HepG2 (cell line): ENCODE measurements around the gene TMEM167B. TPM values are rescaled to one million over a fixed set of nuclear protein-coding genes. Genes with fewer than 3 reads are reported as not detected.
A peak's percentile ranks its signal among the peaks of the same experiment; 100 is the strongest.

Experiments
- ATAC-seq: fragments of 200-7000 bp; cut with Tn5 transposase; 3 replicates; pipeline ENCODE4 v1.9.1; 2020; ENCODE audit warnings: mild to moderate bottlenecking, moderate library complexity
- BruUV-seq: library from RNA; stranded (reverse); fragments of 400-500 nt; replicated peaks from 2 replicates; lab custom pipeline; 2021; lab: Mats Ljungman, UMichigan
- CTCF ChIA-PET: fragments of 300-600 bp; formaldehyde crosslinking; extraction: SDS; loops from one replicate; lab custom pipeline; 2021; ENCODE audit warnings: low total read pairs, inconsistent platforms, low intra/inter-chr PET ratio; lab: Yijun Ruan, JAX
- POLR2A ChIA-PET: fragments of 350-600 bp; sonication (Branson Sonifier 250); formaldehyde crosslinking; loops from one replicate; lab custom pipeline; 2020; ENCODE audit warnings: antibody characterized with exemption, inconsistent platforms; lab: Yijun Ruan, JAX
- DNase-seq: peaks from one replicate; pipeline ENCODE4 v3.0.0-alpha.2; 2015; ENCODE audit warnings: low spot score
- FAIRE-seq: peaks from 3 replicates; lab custom pipeline; 2011; peaks lifted over from hg19 to GRCh38; lab: Jason Lieb, UNC
- H2AFZ ChIP-seq: one replicate; pipeline ENCODE4 v1.6.1; 2011; ENCODE audit warnings: low read length, inconsistent platforms
- H3K27ac ChIP-seq: fragments of 300-600 bp; 3 replicates; pipeline ENCODE4 v1.8.0; 2011; ENCODE audit warnings: mixed run types, mild to moderate bottlenecking, mixed read lengths, low read length, inconsistent platforms; ENCODE audit not compliant: insufficient read depth; ENCODE audit errors: extremely low read length
- H3K27me3 ChIP-seq, 2 experiments: fragments of 200-600 bp in 1 of 2; 2 replicates in 1 of 2; 3 replicates in 1 of 2; pipeline versions ENCODE4 v1.6.0 to v1.8.0; 2011; ENCODE audit warnings: low read length in 2 of 2, mild to moderate bottlenecking in 2 of 2, moderate library complexity in 2 of 2, inconsistent platforms in 1 of 2; ENCODE audit not compliant: insufficient read depth in 2 of 2, control insufficient read depth in 1 of 2
- H3K36me3 ChIP-seq, 2 experiments: fragments of 200-600 bp in 1 of 2; replicated peaks in 1 of 2; 2 replicates in 1 of 2; 3 replicates in 1 of 2; pipeline versions ENCODE4 v1.5.1 to v1.8.0; 2011; ENCODE audit warnings: low read length in 2 of 2, inconsistent platforms in 1 of 2; ENCODE audit not compliant: insufficient read depth in 2 of 2, control insufficient read depth in 1 of 2
- H3K4me1 ChIP-seq: 2 replicates; pipeline ENCODE4 v1.5.1; 2012; ENCODE audit warnings: low read length, inconsistent platforms; ENCODE audit not compliant: insufficient read depth
- H3K4me2 ChIP-seq: 2 replicates; pipeline ENCODE4 v1.6.0; 2011; ENCODE audit warnings: low read depth, low read length, inconsistent platforms
- H3K4me3 ChIP-seq, 3 experiments: fragments of 200-600 bp in 1 of 3; sonication (generic), shearing (Covaris generic) in 1 of 3; replicated peaks in 1 of 3; 2 replicates each; pipeline ENCODE4 v1.5.1; 2011 to 2016; ENCODE audit warnings: low read length in 3 of 3, inconsistent platforms in 2 of 3, low read depth in 2 of 3, mild to moderate bottlenecking in 2 of 3, control low read depth in 1 of 3, mixed read lengths in 1 of 3; ENCODE audit not compliant: insufficient read depth in 1 of 3
- H3K79me2 ChIP-seq: one replicate; pipeline ENCODE4 v1.6.1; 2011; ENCODE audit warnings: low read length, inconsistent platforms; ENCODE audit not compliant: insufficient read depth
- H3K9ac ChIP-seq: 2 replicates; pipeline ENCODE4 v1.6.0; 2011; ENCODE audit warnings: mild to moderate bottlenecking, low read depth, low read length, inconsistent platforms; ENCODE audit not compliant: insufficient read depth
- H3K9me3 ChIP-seq: 2 replicates; pipeline ENCODE4 v1.5.1; 2012; ENCODE audit warnings: mild to moderate bottlenecking, low read length
- H4K20me1 ChIP-seq: 2 replicates; pipeline ENCODE4 v1.6.0; 2011; ENCODE audit warnings: inconsistent platforms, mild to moderate bottlenecking, low read length, moderate library complexity; ENCODE audit not compliant: insufficient read depth
- ARNTL ChIP-seq: sonication (generic); formaldehyde crosslinking; IDR thresholded peaks from 2 replicates; pipeline ENCODE4 v1.4.0; 2020; ENCODE audit warnings: mild to moderate bottlenecking, missing genetic modification reagents
- CBX1 ChIP-seq: IDR thresholded peaks from one replicate; pipeline ENCODE4 v1.6.1; 2016; ENCODE audit warnings: antibody characterized with exemption, low read depth
- EHMT2 ChIP-seq: fragments of 200-600 bp; sonication (generic); IDR thresholded peaks from 2 replicates; pipeline ENCODE4 v1.7.0; 2017; ENCODE audit warnings: antibody characterized with exemption, low read depth, low read length, borderline replicate concordance
- ESRRA ChIP-seq: sonication (generic); formaldehyde crosslinking; IDR thresholded peaks from 2 replicates; pipeline ENCODE4 v1.5.1; 2020; ENCODE audit warnings: mild to moderate bottlenecking, low read depth, missing genetic modification reagents
- FOXA3 ChIP-seq: IDR thresholded peaks from 2 replicates; pipeline ENCODE4 v1.6.1; 2016; ENCODE audit warnings: missing genetic modification reagents, missing compliant biosample characterization
- FOXP1 ChIP-seq, 2 experiments: fragments of 450-650 bp in 1 of 2; IDR thresholded peaks; 2 replicates each; pipeline ENCODE4 v1.6.1; 2017 to 2018; ENCODE audit warnings: antibody characterized with exemption in 1 of 2
- HINFP ChIP-seq: sonication (generic); formaldehyde crosslinking; IDR thresholded peaks from 2 replicates; pipeline ENCODE4 v1.4.0; 2020; ENCODE audit warnings: low read depth, mild to moderate bottlenecking, missing genetic modification reagents
- RBFOX2 ChIP-seq: fragments of 200-400 bp; formaldehyde crosslinking; IDR thresholded peaks from 2 replicates; pipeline ENCODE4 v1.6.1; 2017; ENCODE audit warnings: low read depth, mild to moderate bottlenecking, low read length
- TBX3 ChIP-seq: fragments of 450-650 bp; IDR thresholded peaks from 2 replicates; pipeline ENCODE4 v1.6.1; 2017; ENCODE audit warnings: antibody characterized with exemption, mild to moderate bottlenecking, inconsistent platforms, borderline replicate concordance
- TSC22D2 ChIP-seq: sonication (generic); formaldehyde crosslinking; IDR thresholded peaks from 2 replicates; pipeline ENCODE4 v1.5.1; 2020; ENCODE audit warnings: missing genetic modification reagents, mild to moderate bottlenecking, borderline replicate concordance
- ZNF232 ChIP-seq: sonication (generic); formaldehyde crosslinking; IDR thresholded peaks from 2 replicates; pipeline ENCODE4 v1.4.0; 2020; ENCODE audit warnings: missing genetic modification reagents, borderline replicate concordance
- ZNF567 ChIP-seq: sonication (generic); formaldehyde crosslinking; IDR thresholded peaks from 2 replicates; pipeline ENCODE4 v1.8.1; 2023; ENCODE audit warnings: mild to moderate bottlenecking, missing genetic modification reagents, borderline replicate concordance
- ZNF615 ChIP-seq: sonication (generic); formaldehyde crosslinking; IDR thresholded peaks from 2 replicates; pipeline ENCODE4 v1.5.0; 2020; ENCODE audit warnings: mild to moderate bottlenecking, missing genetic modification reagents, borderline replicate concordance
- WGBS: methylation state at CpG from one replicate; pipeline ENCODE4 v1.1.6; 2017; ENCODE audit warnings: low lambda C conversion rate; 5-methylcytosine and 5-hydroxymethylcytosine counted together
- in situ Hi-C: cut with HindIII; loops from 2 replicates; pipeline ENCODE4 v1.10.0; 2017; ENCODE audit warnings: low pct_unique_long_range_greater_than_20kb; ENCODE audit not compliant: extremely low pct_ligation_motif_present
- intact Hi-C: fragments of 100-400 bp; cut with micrococcal nuclease; formaldehyde crosslinking; loops from one replicate; pipeline ENCODE4 v1.10.0; 2022; ENCODE audit not compliant: unreplicated experiment
- polyA plus RNA-seq, 8 experiments: library from polyadenylated mRNA; depleted of rRNA in 3 of 8; stranded (reverse) in 7 of 8; unstranded in 1 of 8; fragments of >200 nt; fragmentation: Illumina TruSeq in 4 of 8; extraction: Trizol in 4 of 8; gene quantifications; 2 replicates each; pipeline versions ENCODE4 v1.2.1 to v1.2.3, GENCODE V29; 2011 to 2016; ENCODE audit warnings: low read depth in 4 of 8, missing spikeins in 1 of 8, mixed read lengths in 1 of 8; ENCODE audit not compliant: insufficient read depth in 1 of 8
- total RNA-seq, 5 experiments: library from RNA; depleted of rRNA; stranded (reverse); fragments of >200 nt; fragmentation: Illumina TruSeq; extraction: Trizol; gene quantifications; 2 replicates each; pipeline ENCODE4 v1.2.3, GENCODE V29; 2016; ENCODE audit warnings: low read depth in 1 of 5
- TF ChIP-seq, protein P1 (sequence below): sonication (generic); formaldehyde crosslinking; IDR thresholded peaks from 2 replicates; pipeline ENCODE4 v1.8.1; 2023; ENCODE audit warnings: mild to moderate bottlenecking, missing genetic modification reagents
- TF ChIP-seq, protein P2 (sequence below): sonication (generic); formaldehyde crosslinking; IDR thresholded peaks from 2 replicates; pipeline ENCODE4 v1.4.0; 2020; ENCODE audit warnings: missing genetic modification reagents

Gene TMEM167B
- total and polyA plus RNA-seq, 2 of the 13 experiments (the other 11 are each of a cell fraction or from before 2014, with no cell fraction given), result 9.5 to 22.4 TPM

DNA sequence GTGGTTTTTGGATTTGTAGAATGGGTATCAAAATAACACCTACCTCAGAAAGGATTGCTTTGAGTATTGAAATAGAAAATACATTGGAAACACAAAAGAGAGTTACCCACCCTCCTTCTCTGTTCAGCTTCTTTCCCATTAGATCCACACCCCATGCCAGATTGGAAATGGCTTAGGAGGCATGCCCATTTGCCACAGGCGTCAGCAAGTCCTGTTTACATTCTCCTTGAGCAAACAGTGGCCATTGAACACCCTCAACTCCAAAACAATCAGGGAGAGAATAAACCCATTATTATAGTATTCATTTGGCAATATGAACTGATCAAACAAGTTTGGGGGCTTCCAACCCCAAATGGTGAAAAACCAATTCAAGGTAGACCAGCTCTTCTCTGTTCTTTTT, 25.7 kb downstream of the TMEM167B start (continued):
- TF ChIP-seq, protein P1, sequence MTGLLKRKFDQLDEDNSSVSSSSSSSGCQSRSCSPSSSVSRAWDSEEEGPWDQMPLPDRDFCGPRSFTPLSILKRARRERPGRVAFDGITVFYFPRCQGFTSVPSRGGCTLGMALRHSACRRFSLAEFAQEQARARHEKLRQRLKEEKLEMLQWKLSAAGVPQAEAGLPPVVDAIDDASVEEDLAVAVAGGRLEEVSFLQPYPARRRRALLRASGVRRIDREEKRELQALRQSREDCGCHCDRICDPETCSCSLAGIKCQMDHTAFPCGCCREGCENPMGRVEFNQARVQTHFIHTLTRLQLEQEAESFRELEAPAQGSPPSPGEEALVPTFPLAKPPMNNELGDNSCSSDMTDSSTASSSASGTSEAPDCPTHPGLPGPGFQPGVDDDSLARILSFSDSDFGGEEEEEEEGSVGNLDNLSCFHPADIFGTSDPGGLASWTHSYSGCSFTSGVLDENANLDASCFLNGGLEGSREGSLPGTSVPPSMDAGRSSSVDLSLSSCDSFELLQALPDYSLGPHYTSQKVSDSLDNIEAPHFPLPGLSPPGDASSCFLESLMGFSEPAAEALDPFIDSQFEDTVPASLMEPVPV (CRISPR knock-in tag), result no peak
- TF ChIP-seq HINFP (CRISPR knock-in tag) (no peak), FOXA3 (CRISPR knock-in tag) (peak; percentile 75), FOXP1 (IDR thresholded peaks at IDR 0.05) (no peak), FOXP1 (CRISPR knock-in tag; IDR thresholded peaks at IDR 0.05) (0 out of 2 replicates have a peak, but pooled peaks have one; percentile 16), EHMT2 (no peak)

GRCh38 chr1:109118089-109118488, 27.5 kb downstream of the TMEM167B start:
- 53% methylated on average over 3 of the region's 3 CpGs for WGBS
- no peak overlapping the region for H3K4me3 ChIP-seq
- ChIA-PET CTCF (no interaction called here), POLR2A (interaction anchor here (0.7 kb wide), 1 partner anchor 16 kb away, joined by 3 read pairs; no protein-coding TSS in a partner anchor)
- ATAC-seq (no peak), DNase-seq (no peak), FAIRE-seq (no peak)
- TF ChIP-seq RBFOX2 (no peak), ZNF567 (no peak), ZNF615 (CRISPR knock-in tag) (no peak), ARNTL (CRISPR knock-in tag) (no peak), CBX1 (no peak), TBX3 (no peak), ZNF232 (CRISPR knock-in tag) (no peak), TSC22D2 (CRISPR knock-in tag) (no peak), ESRRA (CRISPR knock-in tag) (no peak)
- TF ChIP-seq, protein P2, sequence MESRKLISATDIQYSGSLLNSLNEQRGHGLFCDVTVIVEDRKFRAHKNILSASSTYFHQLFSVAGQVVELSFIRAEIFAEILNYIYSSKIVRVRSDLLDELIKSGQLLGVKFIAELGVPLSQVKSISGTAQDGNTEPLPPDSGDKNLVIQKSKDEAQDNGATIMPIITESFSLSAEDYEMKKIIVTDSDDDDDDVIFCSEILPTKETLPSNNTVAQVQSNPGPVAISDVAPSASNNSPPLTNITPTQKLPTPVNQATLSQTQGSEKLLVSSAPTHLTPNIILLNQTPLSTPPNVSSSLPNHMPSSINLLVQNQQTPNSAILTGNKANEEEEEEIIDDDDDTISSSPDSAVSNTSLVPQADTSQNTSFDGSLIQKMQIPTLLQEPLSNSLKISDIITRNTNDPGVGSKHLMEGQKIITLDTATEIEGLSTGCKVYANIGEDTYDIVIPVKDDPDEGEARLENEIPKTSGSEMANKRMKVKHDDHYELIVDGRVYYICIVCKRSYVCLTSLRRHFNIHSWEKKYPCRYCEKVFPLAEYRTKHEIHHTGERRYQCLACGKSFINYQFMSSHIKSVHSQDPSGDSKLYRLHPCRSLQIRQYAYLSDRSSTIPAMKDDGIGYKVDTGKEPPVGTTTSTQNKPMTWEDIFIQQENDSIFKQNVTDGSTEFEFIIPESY, result no peak
- no peak overlapping the region for H3K27ac ChIP-seq
- peaks cover 31% of the 10 kb centered on the region for H3K4me1 ChIP-seq
- H2AFZ ChIP-seq, result no peak overlapping the region
- no peaks in the 10 kb centered on the region for H3K79me2 ChIP-seq
- in situ Hi-C loops, result no loop called here
- intact Hi-C loops, result loop anchor here (10.0 kb wide), 1 partner anchor 153 kb away; the partner anchor contains the start of gene CLCC1
- BruUV-seq, result no TSS peak
- no peaks in the 10 kb centered on the region for H3K9me3 ChIP-seq
- H3K4me2 ChIP-seq, result no peak overlapping the region
- peaks cover 2 to 18% of the 10 kb centered on the region in 2 experiments; a peak in 4 of 5 replicates for H3K27me3 ChIP-seq
- H4K20me1 ChIP-seq, result no peaks in the 10 kb centered on the region
- no peaks in the 10 kb centered on the region for H3K36me3 ChIP-seq
- H3K9ac ChIP-seq, result no peak overlapping the region
